Thyroid gland (tissue), 4 donors: ENCODE data around the gene CPNE9.

Experiments
- CTCF ChIP-seq, 6 experiments: fragments of 200-600 bp in 3 of 6; fragments of 450-650 bp in 3 of 6; sonication (generic) in 3 of 6; IDR thresholded peaks; one replicate each; pipeline ENCODE4 v1.5.1; 2016 to 2019; ENCODE audit warnings: antibody characterized with exemption in 6 of 6, mild to moderate bottlenecking in 2 of 6, inconsistent platforms in 1 of 6, moderate library complexity in 1 of 6
- POLR2A ChIP-seq, 2 donors: fragments of 450-650 bp; IDR thresholded peaks; one replicate each; pipeline ENCODE4 v1.6.1; 2017; ENCODE audit warnings: antibody characterized with exemption in 2 of 2, mild to moderate bottlenecking in 2 of 2, moderate library complexity in 1 of 2

- TF ChIP-seq CTCF (IDR thresholded peaks at IDR 0.05) (no peak), POLR2A (IDR thresholded peaks at IDR 0.05) (no peak)
These were observed 7.0 kb upstream of the CPNE9 start for GRCh38 chr3:9696480-9697220.
